K562 (cell line): ENCODE data around the gene PRAC1. TPM values are rescaled to one million over a fixed set of nuclear protein-coding genes. Genes with fewer than 3 reads are reported as not detected.

Experiments
- ATAC-seq: fragments of 200-7000 bp; cut with Tn5 transposase; 3 replicates; pipeline ENCODE4 v1.9.1; 2020; ENCODE audit warnings: moderate library complexity
- BruUV-seq: library from RNA; stranded (reverse); fragments of 400-500 nt; replicated peaks from 2 replicates; lab custom pipeline; 2021; lab: Mats Ljungman, UMichigan
- CTCF ChIA-PET: fragments of 300-600 bp; formaldehyde crosslinking; extraction: SDS; loops from one replicate; lab custom pipeline; 2021; ENCODE audit warnings: low intra/inter-chr PET ratio; lab: Yijun Ruan, JAX
- POLR2A ChIA-PET: fragments of 300-600, 350-650 bp; sonication (Branson Sonifier 250); formaldehyde crosslinking; extraction: SDS; loops from one replicate; lab custom pipeline; 2021; ENCODE audit warnings: antibody characterized with exemption, inconsistent platforms; lab: Yijun Ruan, JAX
- DNase-seq, 4 experiments: peaks; one replicate each; pipeline versions ENCODE4 v3.0.0 to v3.0.0-alpha.2; 2011 to 2018; ENCODE audit warnings: low spot score in 3 of 4, mixed read lengths in 3 of 4; ENCODE audit errors: extremely low read depth in 1 of 4
- FAIRE-seq: peaks from 2 replicates; lab custom pipeline; 2011; peaks lifted over from hg19 to GRCh38; lab: Jason Lieb, UNC
- H2AFZ ChIP-seq: 2 replicates; pipeline ENCODE4 v1.6.0; 2011; ENCODE audit warnings: low read depth, low read length, control low read depth, inconsistent platforms
- H3K27ac ChIP-seq: fragments of 200-600 bp; 3 replicates; pipeline ENCODE4 v1.8.0; 2011; ENCODE audit warnings: low read depth, mild to moderate bottlenecking, control low read depth, inconsistent platforms, low read length, moderate library complexity, mixed read lengths; ENCODE audit errors: extremely low read depth
- H3K27me3 ChIP-seq, 2 experiments: fragments of 300-600 bp in 1 of 2; 2 replicates in 1 of 2; 3 replicates in 1 of 2; pipeline versions ENCODE4 v1.6.0 to v1.8.0; 2011; ENCODE audit warnings: inconsistent platforms in 2 of 2, low read length in 2 of 2, mild to moderate bottlenecking in 1 of 2, mixed read lengths in 1 of 2, moderate library complexity in 1 of 2; ENCODE audit not compliant: control insufficient read depth in 2 of 2, insufficient read depth in 2 of 2
- H3K36me3 ChIP-seq: fragments of 300-600 bp; 3 replicates; pipeline ENCODE4 v1.8.0; 2011; ENCODE audit warnings: mild to moderate bottlenecking, low read length, inconsistent platforms; ENCODE audit not compliant: control insufficient read depth, insufficient read depth
- H3K4me1 ChIP-seq, 2 experiments: fragments of 200-600 bp in 1 of 2; replicated peaks in 1 of 2; 2 replicates in 1 of 2; 3 replicates in 1 of 2; pipeline versions ENCODE4 v1.5.1 to v1.8.0; 2011; ENCODE audit warnings: inconsistent platforms in 2 of 2, low read length in 2 of 2, mild to moderate bottlenecking in 1 of 2, mixed read lengths in 1 of 2, moderate library complexity in 1 of 2; ENCODE audit not compliant: control insufficient read depth in 2 of 2, insufficient read depth in 2 of 2
- H3K4me2 ChIP-seq: 2 replicates; pipeline ENCODE4 v1.6.1; 2011; ENCODE audit warnings: low read length, control low read depth, inconsistent platforms, mixed read lengths; ENCODE audit not compliant: insufficient read depth
- H3K4me3 ChIP-seq: fragments of 200-600 bp; sonication (generic), shearing (Covaris generic); 2 replicates; pipeline ENCODE4 v1.5.1; 2016; ENCODE audit warnings: control low read depth, inconsistent platforms
- H3K79me2 ChIP-seq: fragments of 200-600 bp; 3 replicates; pipeline ENCODE4 v1.8.0; 2011; ENCODE audit warnings: low read length, inconsistent platforms; ENCODE audit not compliant: control insufficient read depth, insufficient read depth
- H3K9ac ChIP-seq, 2 experiments: 2 replicates each; pipeline versions ENCODE4 v1.6.0 to v1.6.1; 2011; ENCODE audit warnings: low read depth in 2 of 2, low read length in 2 of 2, control low read depth in 1 of 2, inconsistent platforms in 1 of 2, mild to moderate bottlenecking in 1 of 2, mixed read lengths in 1 of 2; ENCODE audit not compliant: insufficient read depth in 1 of 2
- H3K9me1 ChIP-seq: one replicate; pipeline ENCODE4 v1.6.0; 2011; ENCODE audit warnings: inconsistent platforms, mild to moderate bottlenecking, low read length, moderate library complexity; ENCODE audit not compliant: control insufficient read depth, insufficient read depth
- H3K9me3 ChIP-seq: replicated peaks from 2 replicates; pipeline ENCODE4 v1.5.1; 2011; ENCODE audit warnings: low read depth, low read length, inconsistent platforms; ENCODE audit not compliant: control insufficient read depth, insufficient read depth
- H4K20me1 ChIP-seq: replicated peaks from 2 replicates; pipeline ENCODE4 v1.6.1; 2011; ENCODE audit warnings: low read length, inconsistent platforms, mixed read lengths; ENCODE audit not compliant: control insufficient read depth, insufficient read depth
- ATF6 ChIP-seq: sonication (generic); formaldehyde crosslinking; IDR thresholded peaks from 2 replicates; pipeline ENCODE4 v1.4.0; 2020; ENCODE audit warnings: mild to moderate bottlenecking, missing genetic modification reagents
- CEBPB ChIP-seq: fragments of 450-650 bp; IDR thresholded peaks from 2 replicates; pipeline ENCODE4 v1.6.1; 2016; ENCODE audit warnings: missing genetic modification characterization, missing compliant biosample characterization
- CGGBP1 ChIP-seq: fragments of 250-450 bp; sonication (Bioruptor Pico); IDR thresholded peaks from 2 replicates; pipeline ENCODE4 v1.9.0; 2021; ENCODE audit warnings: mild to moderate bottlenecking
- E2F6 ChIP-seq, 2 experiments: IDR thresholded peaks; 2 replicates each; pipeline ENCODE4 v1.6.1; 2011; ENCODE audit warnings: borderline replicate concordance in 1 of 2, control low read depth in 1 of 2, low read depth in 1 of 2, low read length in 1 of 2, mild to moderate bottlenecking in 1 of 2, mixed read lengths in 1 of 2, moderate library complexity in 1 of 2; ENCODE audit not compliant: insufficient read depth in 1 of 2, insufficient read length in 1 of 2, poor library complexity in 1 of 2, severe bottlenecking in 1 of 2; ENCODE audit errors: extremely low read depth in 1 of 2
- E2F8 ChIP-seq: fragments of 450-650 bp; IDR thresholded peaks from 2 replicates; pipeline ENCODE4 v1.7.1; 2018; ENCODE audit warnings: mild to moderate bottlenecking, low read depth; ENCODE audit not compliant: partially characterized antibody
- FIP1L1 ChIP-seq: fragments of 200-400 bp; formaldehyde crosslinking; IDR thresholded peaks from 2 replicates; pipeline ENCODE4 v1.6.1; 2018; ENCODE audit warnings: mild to moderate bottlenecking, low read depth, low read length; ENCODE audit not compliant: poor library complexity, severe bottlenecking
- LEF1 ChIP-seq: fragments of 450-650 bp; IDR thresholded peaks from 2 replicates; pipeline ENCODE4 v1.6.1; 2016; ENCODE audit warnings: mild to moderate bottlenecking
- MBD2 ChIP-seq: sonication (generic); IDR thresholded peaks from 2 replicates; pipeline ENCODE4 v1.6.1; 2016; ENCODE audit warnings: low read depth, borderline replicate concordance
- PCBP1 ChIP-seq: fragments of 200-400 bp; formaldehyde crosslinking; IDR thresholded peaks from 2 replicates; pipeline ENCODE4 v1.6.1; 2018; ENCODE audit warnings: mild to moderate bottlenecking, low read depth, low read length; ENCODE audit not compliant: poor library complexity, severe bottlenecking
- SREBF2 ChIP-seq: sonication (generic); formaldehyde crosslinking; IDR thresholded peaks from 2 replicates; pipeline ENCODE4 v1.4.0; 2020; ENCODE audit warnings: mild to moderate bottlenecking, missing genetic modification reagents
- XRCC3 ChIP-seq: fragments of 450-650 bp; IDR thresholded peaks from 2 replicates; pipeline ENCODE4 v1.6.1; 2017; ENCODE audit warnings: mild to moderate bottlenecking, moderate library complexity
- ZFP1 ChIP-seq: fragments of 450-650 bp; formaldehyde crosslinking; IDR thresholded peaks from 2 replicates; pipeline ENCODE4 v1.4.0; 2020; ENCODE audit warnings: mild to moderate bottlenecking, mixed read lengths
- ZNF354B ChIP-seq: fragments of 250-450 bp; sonication (Bioruptor Pico); IDR thresholded peaks from 2 replicates; pipeline ENCODE4 v1.4.0; 2020
- ZNF57 ChIP-seq: fragments of 450-650 bp; formaldehyde crosslinking; IDR thresholded peaks from 2 replicates; pipeline ENCODE4 v1.4.0; 2020; ENCODE audit warnings: mild to moderate bottlenecking, moderate library complexity
- in situ Hi-C: fragments of 300-500 bp; cut with MboI; formaldehyde crosslinking; loops from 4 replicates; pipeline ENCODE4 v1.15.0; 2018; ENCODE audit warnings: inconsistent platforms, mixed read lengths
- intact Hi-C: fragments of 100-400 bp; cut with micrococcal nuclease; formaldehyde crosslinking; loops from 2 replicates; pipeline ENCODE4 v1.14.2; 2022
- polyA plus RNA-seq, 8 experiments: library from polyadenylated mRNA; depleted of rRNA in 4 of 8; stranded (reverse) in 5 of 8; unstranded in 3 of 8; fragments of >200 nt; fragmentation: Nextera tagmentation in 2 of 8; fragmentation: Illumina TruSeq in 1 of 8; extraction: Ambion mirVana in 2 of 8; extraction: Trizol in 1 of 8; gene quantifications; 2 replicates each; pipeline versions ENCODE4 v1.2.1 to v1.2.3, GENCODE V29; 2011 to 2014; ENCODE audit warnings: inconsistent platforms in 1 of 8, missing spikeins in 1 of 8
- total RNA-seq, 7 experiments: library from RNA; depleted of rRNA in 6 of 7; stranded (reverse); fragments of >200 nt in 6 of 7; fragmentation: Illumina TruSeq in 2 of 7; extraction: Trizol in 2 of 7; gene quantifications; 2 replicates each; pipeline versions ENCODE4 v1.2.1 to v1.2.3, GENCODE V29; 2011 to 2021; ENCODE audit warnings: low replicate concordance in 1 of 7

Gene PRAC1
- total and polyA plus RNA-seq, 9 of the 15 experiments (the other 6 are each of a cell fraction or from before 2014, with no cell fraction given), result not detected

- intact Hi-C loops (no loop called here), in situ Hi-C loops (no loop called here)
- H3K27ac ChIP-seq, result no peak overlapping the region
- no peaks in the 10 kb centered on the region for H3K79me2 ChIP-seq
- BruUV-seq, result no TSS peak
- H3K4me1 ChIP-seq, result peaks cover 0 to 18% of the 10 kb centered on the region in 2 experiments; a peak in 2 of 5 replicates
- H3K9me1 ChIP-seq, result no peaks in the 10 kb centered on the region
- no peak overlapping the region for H3K4me3 ChIP-seq
- no peak overlapping the region for H3K4me2 ChIP-seq
- ChIA-PET POLR2A (interaction anchor here (0.6 kb wide), 1 partner anchor 108 kb away, joined by 4 read pairs; no protein-coding TSS in a partner anchor), CTCF (no interaction called here)
- no peak overlapping the region for H3K9ac ChIP-seq
- ATAC-seq (no peak), FAIRE-seq (no peak), DNase-seq (no peak)
- H2AFZ ChIP-seq, result no peak overlapping the region
- H4K20me1 ChIP-seq, result no peaks in the 10 kb centered on the region; the same call in none of the 2 replicates
- H3K9me3 ChIP-seq, result no peaks in the 10 kb centered on the region
- H3K27me3 ChIP-seq, result peaks cover 64 to 81% of the 10 kb centered on the region in 2 experiments
- H3K36me3 ChIP-seq, result no peaks in the 10 kb centered on the region
- TF ChIP-seq XRCC3 (no peak), LEF1 (no peak), E2F6 (IDR thresholded peaks at IDR 0.05; ENCODE audit: borderline replicate concordance in 1 of 2, extremely low read depth in 1 of 2, insufficient read depth in 1 of 2, insufficient read length in 1 of 2, low read depth in 1 of 2, low read length in 1 of 2, poor library complexity in 1 of 2, severe bottlenecking in 1 of 2) (no peak), SREBF2 (no peak), MBD2 (no peak), CGGBP1 (no peak), ZFP1 (CRISPR knock-in tag) (no peak), ZNF354B (CRISPR knock-in tag) (no peak), PCBP1 (no peak), ATF6 (CRISPR knock-in tag) (no peak), CEBPB (tag) (no peak), ZNF57 (CRISPR knock-in tag) (no peak), FIP1L1 (no peak), E2F8 (no peak)
These were observed 9.0 kb upstream of the PRAC1 start for GRCh38 chr17:48731355-48731754.
